K562 treated with DMSO at 1 percent for 12 hours (cell line): ENCODE data around the gene TRRAP. TPM values are rescaled to one million over a fixed set of nuclear protein-coding genes. Genes with fewer than 3 reads are reported as not detected.

Source experiments
- total RNA-seq: library from RNA; unstranded; fragments of 300-600 nt; gene quantifications from 2 replicates; pipeline ENCODE4 v1.2.3, GENCODE V29; 2022; ENCODE audit not compliant: insufficient read depth

Gene TRRAP
- total RNA-seq, result 7.6 and 43.0 TPM in 2 replicates

GRCh38 chr7:98878365-98879197 lies at the start of gene TRRAP:
TSS of gene TRRAP (plus strand) at chr7:98878532. CDS start at chr7:98881151, 2,619 bp downstream.

GRCh38 chr7:98869597-98870120 lies 8.7 kb upstream of the TRRAP start, which contains the start of gene TMEM130:
TSS of gene TMEM130 (minus strand) at chr7:98870014. CDS start at chr7:98869861, 153 bp downstream.

Other genes starting within 250 kb of the TRRAP start
- gene TMEM130, start 8.5 kb upstream of the TRRAP start, total RNA-seq, result not detected in 2 replicates